Lung microvascular endothelial cell (primary cell): Measurements from ENCODE around the gene MEGF10. TPM values are rescaled to one million over a fixed set of nuclear protein-coding genes. Genes with fewer than 3 reads are reported as not detected.

ENCODE experiments used
- DNase-seq, 2 donors: peaks; one replicate each; pipeline versions ENCODE4 v3.0.0 to v3.0.0-alpha.2; 2010; ENCODE audit warnings: low read depth in 2 of 2
- total RNA-seq: library from RNA; depleted of rRNA; stranded (reverse); fragments of >200 nt; gene quantifications from 2 replicates; pipeline ENCODE4 v1.2.1, GENCODE V29; 2014

Gene MEGF10
- total RNA-seq, 1 donor from 2014 or later, result 0.60 TPM

DNA sequence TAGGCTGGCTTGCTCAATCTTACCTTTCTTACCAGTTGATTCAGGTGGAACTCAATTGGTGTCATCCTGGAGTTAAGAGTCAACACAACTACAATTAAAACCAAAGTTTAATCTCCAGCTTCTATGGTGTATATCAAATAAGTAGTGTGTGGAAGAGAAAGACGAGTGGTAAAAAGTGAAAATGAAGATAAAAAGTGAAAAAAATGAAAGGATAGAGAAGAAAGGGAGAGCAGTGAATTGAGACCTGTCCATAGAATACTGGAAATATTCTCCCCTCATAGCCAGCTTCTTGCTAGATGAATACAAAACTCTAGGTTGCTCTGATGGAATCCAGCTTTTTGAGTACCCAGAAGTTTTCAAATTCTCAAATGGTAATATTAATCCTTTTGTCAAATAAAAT, 76.4 kb downstream of the MEGF10 start:
- DNase-seq, result no peak

DNA sequence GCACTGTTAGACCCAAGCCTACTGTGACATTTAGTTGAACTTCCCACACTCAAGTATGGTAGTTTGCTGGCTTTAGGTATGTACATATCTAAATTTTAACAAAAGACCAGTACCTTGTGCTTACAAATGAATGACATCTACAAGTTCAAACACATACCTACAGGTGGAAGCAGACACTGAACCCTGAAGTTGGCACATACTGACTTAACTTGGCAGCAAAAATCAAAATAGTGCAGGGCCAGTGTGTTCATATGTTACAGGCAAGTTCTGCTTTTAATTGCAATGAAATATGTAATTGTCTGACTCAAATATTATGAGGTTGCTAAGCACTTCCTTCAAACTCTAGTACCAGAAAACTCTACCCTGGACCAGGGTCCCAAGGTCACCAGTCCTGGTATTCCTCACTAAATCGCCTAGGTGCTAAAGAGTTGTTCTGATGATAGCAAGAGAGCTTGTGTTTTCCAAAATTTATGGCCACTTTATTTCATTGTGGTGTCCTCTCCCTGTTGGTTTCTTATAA, 77.4 kb downstream of the MEGF10 start:
- no peak for DNase-seq

DNA sequence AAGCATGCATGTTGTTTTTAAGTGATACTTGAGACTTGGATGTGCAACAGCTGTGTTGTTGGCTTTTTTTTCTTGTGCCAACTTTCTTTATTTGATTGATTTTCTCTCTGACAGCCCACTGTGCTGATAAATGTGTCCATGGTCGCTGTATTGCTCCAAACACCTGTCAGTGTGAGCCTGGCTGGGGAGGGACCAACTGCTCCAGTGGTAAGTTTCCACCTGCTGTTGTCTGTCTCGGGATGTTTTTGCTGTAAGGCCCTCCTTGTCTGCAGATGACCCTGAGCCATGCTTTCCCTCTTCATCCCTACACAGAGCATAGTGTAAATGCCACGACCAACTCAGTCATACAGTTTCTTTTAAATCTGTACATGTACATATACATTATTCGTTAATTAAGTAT, 79.2 kb downstream of the MEGF10 start:
- DNase-seq, result no peak

DNA sequence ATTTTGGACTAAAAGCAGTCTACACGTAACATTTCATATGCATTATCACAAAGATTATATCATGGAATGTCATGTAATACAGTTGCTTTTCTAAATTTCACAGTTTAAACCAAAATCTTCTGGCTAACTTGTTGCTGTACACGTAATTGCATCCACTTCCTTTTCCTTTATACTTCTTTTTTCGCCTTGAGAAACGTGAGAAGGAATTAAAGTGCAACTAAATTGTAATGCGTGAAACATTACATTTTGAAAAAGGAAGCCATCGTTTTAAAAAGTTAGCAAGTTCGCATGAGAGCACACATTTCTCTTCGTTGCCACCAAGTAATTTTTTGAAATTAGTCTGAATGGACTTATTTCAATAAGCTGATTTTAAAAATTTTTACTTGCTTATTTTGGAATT, 80.0 kb downstream of the MEGF10 start:
- no peak for DNase-seq

DNA sequence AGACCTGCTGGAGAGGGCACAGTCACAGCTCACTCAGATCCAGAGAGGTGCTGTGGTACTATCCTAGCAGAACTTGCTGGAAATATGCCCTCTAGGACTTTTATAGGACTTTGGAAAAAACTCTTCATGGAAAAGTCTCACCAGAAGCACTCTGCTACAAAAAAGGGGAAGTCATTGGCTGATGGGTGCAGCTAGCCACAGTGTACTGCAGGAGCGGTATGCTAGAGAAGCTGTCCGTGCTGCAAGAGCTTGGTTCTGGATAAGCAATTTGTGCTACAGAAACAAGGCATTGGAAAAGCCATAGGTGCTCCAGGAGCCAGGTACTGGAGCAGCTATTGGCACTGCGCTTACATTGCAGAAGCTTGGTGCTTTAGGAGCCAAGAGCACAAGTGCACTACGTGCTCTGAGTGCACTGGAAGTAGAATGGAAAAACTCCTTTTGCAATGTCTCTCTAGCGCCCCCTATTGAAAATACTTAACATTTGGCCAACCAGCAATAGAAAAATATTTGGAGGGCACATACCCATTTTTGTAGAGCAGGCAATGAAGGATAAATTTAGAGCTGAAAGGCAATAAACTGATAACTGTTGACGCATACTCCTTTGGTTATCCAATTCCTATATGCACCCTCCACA, 83.4 kb downstream of the MEGF10 start:
- no peak for DNase-seq

DNA sequence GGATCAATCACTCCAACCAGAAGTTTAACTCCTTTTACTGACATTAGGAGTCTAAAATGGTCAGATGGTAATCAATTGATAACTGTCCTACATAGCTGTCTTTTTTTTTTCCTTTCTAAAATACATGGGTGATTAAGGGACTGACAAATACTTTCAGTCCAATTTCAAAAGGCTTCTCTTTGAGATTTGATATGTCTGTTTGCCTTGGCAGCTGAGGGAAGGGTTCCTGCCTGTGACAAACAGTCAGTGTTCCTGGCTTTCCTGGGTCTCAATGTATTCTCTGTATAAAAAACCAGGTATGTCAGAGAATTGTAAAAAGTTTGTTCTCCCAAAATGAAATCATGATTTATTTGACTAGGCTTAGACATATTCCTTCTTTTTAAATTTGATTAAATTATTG, 84.5 kb downstream of the MEGF10 start:
- DNase-seq, result no peak

DNA sequence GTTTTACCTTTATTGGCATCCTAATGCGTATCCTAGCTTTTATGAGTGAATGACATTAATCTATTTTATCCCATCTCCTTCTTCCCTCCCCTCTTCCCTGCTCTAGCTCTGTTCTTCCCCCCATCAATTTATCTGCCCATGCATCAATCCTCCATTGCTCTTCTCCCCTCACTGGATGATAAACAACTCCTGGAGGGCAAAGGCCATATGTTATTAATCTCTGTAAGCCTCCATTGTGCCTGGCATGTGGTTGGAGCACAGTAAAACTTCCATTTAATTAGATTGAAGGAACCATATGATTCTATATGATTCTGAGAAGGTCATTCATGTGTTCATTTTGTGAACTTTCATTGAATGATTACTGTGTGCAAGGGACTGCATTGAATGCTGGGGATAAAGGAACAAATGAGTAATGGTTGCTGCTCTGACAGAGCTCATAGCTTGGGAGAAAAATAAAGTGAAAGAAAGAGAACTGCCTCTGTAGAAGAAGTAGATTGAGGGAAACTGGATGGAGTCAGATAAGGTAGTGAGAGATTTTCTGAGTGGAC, 85.0 kb downstream of the MEGF10 start:
- no peak for DNase-seq

DNA sequence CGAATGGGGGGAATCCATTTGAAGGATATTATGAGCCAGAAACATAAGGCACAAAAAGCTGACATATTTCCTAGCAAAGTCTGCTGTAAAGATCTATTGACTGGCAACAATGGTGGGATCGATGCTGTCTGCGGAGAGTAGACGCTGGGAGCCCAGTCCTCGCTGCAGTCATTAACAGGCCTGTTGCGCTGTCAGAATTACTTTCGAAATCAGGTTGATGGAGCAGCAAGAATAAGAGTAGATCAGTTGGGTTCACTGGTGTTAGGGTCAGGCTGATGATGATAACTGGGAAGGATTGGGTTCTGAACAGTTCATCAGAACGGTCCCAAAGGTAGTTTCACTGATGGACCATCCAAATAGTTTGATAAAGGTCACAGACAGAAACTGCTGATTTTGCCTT, 87.1 kb downstream of the MEGF10 start:
- no peak for DNase-seq

DNA sequence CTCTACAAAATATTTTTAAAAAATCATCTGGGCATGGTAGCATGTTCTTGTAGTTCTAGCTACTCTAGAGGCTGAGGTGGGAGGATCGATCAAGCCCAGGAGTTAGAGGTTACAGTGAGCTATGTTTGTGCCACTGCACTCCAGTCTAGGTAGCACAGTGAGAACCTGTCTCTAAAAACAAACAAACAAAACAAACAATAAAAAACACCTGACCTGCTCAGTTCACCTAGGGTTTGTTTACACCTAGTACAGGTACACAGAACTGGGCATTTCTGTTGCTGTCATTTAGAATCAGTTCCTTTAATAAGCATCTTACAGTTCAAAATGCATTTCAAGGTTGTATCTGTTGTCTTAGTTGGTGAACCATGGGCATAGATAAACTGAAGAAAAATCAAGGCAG, 95.3 kb downstream of the MEGF10 start:
- DNase-seq, result no peak

DNA sequence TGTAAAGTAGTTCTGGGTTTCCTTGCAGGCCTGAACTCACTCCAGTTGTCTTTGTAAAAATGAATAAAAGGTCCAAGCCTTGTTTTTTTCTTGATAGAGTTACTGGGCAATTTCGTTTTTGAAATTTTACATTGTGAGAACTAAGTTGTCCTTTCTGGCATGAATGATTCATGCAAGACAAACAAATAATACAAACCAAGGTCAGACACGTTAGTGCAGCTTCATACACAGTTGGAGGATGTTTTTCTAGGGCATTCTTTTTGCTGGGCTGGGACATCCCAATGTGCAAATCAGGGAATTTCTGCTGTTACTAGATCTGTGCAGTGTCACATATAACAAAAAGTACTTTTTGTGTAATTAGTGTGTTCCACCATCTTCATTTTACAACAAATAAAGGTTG, 96.0 kb downstream of the MEGF10 start:
- DNase-seq, result peak; percentile 33 to 38

DNA sequence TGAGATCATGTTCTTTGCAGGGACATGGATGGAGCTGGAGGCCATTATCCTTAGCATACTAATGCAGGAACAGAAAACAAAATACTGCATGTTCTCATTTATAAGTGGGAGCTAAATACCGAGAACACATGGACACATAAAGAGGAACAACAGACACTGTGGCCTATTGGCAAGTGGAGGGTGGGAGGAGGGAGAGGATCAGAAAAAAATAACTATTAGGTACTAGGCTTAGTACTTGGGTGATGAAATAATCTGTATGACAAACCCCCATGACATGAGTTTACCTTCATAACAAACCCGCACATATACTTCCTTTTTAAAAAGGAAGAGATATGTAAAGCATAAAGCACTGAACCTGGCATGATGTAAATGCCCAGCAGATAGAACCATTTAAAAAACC, 99.0 kb downstream of the MEGF10 start:
- no peak for DNase-seq

DNA sequence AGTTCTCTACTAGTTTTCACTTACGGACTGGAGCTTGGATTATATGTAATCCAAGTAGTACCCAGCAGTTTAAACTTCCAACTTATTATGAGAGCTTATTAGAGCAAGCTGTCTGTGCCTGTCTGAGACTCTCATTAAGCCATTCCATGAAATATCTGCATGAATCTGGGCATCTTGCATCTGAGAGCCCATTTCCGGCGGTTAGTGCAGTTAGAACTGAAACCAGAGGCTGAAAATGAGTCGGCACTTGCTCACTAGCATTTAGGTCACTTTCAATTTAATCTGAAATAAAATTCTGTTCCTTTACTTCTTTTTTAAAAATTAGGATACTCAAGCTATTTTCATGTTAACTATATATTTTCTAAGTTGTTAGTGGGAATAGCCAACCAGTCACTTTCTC, 102.2 kb downstream of the MEGF10 start:
- DNase-seq, result no peak

DNA sequence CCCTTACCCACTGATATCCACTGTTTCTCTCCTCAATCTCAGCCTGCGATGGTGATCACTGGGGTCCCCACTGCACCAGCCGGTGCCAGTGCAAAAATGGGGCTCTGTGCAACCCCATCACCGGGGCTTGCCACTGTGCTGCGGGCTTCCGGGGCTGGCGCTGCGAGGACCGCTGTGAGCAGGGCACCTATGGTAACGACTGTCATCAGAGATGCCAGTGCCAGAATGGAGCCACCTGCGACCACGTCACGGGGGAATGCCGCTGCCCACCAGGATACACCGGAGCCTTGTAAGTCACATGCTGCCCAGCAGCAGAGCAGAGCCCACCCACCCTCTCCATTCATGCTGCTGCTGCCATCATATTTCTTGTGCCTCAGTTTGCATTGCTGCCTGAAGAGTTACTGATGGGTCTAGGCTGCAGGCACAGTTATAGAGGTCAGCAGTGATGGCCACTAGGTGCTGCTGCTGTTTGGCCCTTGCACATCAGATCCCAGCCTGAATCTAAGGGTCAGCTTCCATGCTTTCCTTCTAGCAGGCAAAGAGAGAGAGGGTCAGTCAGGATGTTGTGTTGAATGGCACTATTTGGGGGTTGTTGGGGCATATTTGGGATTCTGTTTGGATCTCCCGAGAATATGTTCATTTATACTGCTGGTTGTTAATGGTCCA, 106.0 kb downstream of the MEGF10 start:
- no peak for DNase-seq

DNA sequence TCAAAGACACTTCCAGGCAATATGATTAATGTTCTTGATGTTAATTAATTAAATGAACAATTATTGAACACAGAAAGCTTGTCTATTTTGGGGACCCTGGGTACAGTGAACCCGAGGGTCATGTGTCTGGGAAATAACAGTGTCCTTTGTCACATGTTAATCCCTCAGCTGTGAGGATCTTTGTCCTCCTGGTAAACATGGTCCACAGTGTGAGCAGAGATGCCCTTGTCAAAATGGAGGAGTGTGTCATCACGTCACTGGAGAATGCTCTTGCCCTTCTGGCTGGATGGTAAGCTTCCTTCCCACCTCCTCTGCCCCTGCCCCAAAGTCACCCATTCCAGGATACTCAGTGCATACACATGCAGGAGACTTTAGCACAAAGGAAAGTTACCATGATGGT, 107.9 kb downstream of the MEGF10 start:
- DNase-seq, result no peak

DNA sequence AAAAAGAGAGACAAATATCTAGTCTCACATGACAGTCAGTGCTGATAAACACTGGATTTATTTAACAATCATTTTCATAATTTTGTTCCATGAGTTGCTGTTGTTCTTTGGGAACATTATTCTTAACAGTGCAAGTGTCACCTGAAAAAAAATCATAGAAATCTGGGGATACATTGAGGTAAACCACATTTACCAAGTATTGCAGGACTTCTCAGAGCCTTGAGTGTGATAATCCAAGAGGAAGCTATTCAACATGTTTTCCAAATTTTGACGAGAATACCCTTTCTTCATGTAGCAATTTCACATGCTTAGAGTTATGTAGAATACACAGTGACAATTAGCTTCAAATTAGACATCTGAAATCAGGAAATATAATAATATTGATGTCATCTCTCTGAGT, 108.5 kb downstream of the MEGF10 start:
- no peak for DNase-seq

DNA sequence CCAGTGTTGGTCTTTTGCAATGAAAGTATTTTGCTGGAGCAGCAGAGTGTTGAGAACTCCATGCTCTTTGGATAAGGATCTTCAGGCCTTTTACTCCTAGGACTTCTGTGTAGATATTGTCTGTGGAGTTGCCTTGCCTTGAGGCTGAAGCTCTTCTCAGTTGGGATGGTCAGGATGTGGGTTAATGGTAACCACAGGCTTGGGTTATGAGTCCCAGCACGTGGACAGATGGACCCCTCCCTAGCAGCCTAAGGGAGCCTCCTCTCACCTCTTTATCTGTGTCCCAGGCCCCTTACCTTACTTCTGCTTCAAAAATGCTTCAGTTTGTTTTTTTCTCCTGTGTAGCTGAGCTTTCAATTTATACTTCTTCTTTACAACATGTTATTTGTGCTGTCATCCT, 109.9 kb downstream of the MEGF10 start:
- no peak for DNase-seq

DNA sequence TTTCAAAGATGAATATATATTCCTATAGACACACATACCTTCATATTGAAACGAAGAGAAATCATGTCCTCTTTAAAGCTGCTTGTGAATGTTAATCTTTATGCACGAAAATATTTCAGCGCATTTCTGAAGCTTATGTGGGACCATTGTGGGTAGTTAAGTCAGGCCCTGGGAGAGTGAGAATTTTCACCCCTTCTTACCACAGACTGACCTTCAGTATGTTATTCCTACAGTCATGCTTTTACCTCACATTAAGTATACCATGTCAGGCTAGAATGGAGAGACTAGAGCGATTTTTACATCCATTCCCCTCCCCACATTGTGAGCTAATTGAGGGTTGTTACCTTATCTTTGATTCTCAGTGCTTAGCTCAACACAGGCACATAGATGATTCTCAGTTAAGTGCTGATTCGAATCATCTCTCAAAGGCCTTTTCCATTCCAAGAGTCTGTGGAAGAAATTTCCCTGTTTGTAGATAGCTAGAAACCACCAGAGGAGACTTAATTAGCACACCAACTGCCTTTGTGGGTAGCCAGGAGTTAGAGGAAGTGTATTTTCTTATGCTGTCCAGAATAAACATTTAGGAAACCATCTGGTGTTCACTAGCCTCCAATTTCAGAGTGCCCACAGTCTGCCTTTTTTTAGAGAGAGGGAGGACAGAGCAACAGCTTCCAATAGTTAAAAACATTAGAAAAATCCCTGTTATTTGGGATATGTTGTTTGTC, 110.5 kb downstream of the MEGF10 start:
- no peak for DNase-seq

DNA sequence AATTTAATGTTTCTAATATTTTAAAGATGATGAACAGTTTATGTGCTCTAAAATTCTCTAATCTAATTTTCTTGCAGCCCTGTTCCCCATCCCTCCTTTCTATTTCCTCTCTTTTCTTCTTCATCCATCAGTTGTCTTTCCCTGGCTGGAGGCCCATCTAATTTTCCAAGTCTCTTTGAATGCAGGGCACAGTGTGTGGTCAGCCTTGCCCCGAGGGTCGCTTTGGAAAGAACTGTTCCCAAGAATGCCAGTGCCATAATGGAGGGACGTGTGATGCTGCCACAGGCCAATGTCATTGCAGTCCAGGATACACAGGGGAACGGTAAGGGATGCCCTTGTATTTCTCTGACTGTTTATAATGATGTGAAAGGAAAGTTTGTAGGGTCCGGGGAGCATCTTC, 111.8 kb downstream of the MEGF10 start:
- no peak for DNase-seq

DNA sequence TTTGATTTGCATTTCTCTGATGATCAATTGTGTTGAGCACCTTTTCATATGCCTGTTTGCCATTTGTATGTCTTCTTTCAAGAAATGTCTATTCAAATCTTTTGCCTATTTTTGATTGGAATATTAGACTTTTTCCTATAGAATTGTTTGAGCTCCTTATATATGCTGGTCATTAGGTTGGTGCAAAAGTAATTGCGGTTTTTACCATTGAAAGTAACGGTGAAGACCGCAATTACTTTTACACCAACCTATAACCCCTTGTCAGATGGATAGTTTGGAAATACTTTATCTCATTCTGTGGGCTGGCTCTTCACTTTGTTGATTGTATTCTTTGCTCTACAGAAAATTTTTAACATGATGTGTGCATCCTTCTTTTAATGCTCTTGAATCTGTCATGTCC, 113.6 kb downstream of the MEGF10 start:
- no peak for DNase-seq

DNA sequence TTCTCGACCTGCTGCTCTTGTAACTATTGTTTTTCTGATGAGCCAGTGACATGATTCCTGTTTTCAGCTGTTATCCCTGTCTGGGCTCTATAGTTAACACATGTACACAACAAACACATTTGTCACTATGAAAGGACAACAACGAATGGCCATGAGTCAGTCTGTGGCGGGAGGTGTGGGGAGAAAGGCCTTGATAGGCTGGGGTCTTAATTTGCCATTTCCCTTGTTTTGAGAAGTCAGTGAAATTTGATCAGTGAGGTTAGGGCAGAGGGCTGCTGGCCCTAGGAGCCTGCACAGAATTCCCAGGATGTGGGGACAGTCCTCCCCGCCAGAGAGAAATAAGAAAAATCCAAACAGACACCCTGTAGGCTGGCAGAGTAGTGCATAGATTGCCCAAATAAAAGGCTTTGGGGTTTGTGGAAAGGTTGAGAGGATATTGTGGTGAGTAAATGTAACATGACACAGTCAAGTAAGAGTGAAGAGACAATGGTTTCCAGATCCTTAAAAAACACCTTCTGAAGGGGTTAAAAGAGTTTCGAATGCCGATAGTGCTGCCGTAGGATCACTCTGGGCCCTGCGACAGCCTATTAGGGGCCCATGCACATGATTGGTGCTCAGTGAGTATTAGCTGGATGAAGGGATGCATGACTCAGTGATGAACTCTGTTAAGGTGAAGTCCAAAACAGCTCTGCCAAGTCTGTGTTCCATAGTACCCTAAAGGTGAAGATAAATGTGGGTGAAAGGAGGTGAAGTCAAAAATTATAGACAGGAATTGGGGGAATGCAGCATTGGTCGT, 115.9 kb downstream of the MEGF10 start:
- DNase-seq, result peak; percentile 21 to 32

DNA sequence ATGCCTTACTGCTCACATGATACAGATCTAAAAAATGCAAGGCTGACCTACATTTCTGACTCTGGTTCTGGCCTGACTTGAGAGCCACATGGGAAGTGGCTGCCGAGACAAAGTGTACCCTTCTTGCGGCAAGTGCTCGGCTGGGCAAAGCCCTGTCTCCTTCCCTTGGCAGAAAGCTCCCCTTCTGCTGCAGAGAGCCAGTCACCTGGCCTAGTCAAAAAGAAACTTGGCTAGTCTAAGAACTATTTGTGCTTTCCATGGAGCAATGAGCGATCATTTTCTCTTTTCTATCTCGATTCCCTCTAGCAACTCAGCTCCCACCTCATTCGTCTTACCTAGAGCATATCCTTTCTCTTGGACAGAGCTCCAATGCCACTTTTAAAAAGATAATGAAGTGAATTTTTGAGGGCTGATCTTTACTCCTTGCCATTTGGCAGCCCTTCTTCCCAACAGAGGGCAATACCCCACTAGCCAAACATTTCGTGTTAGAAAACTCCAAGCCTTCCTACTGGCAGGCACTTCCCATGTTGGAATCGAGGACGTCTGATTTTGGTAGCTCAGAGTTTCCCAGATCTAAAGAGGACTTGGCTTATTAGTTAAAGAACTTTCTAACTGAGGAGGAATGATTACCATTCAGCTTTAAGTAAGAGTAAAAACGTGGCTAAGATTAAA, 118.8 kb downstream of the MEGF10 start:
- DNase-seq, result no peak
